Measurements from ENCODE around the gene TPCN2.

Gene TPCN2

GRCh38 chr11:69024509-69024908, 24.2 kb upstream of the TPCN2 start:
- no peaks in the 10 kb centered on the region for H3K36me3 ChIP-seq (ENCODE audit: control insufficient read depth, insufficient read depth, low read length)
- no peak overlapping the region for H3K27ac ChIP-seq (ENCODE audit: low read length)
- no peaks in the 10 kb centered on the region for H3K4me1 ChIP-seq (ENCODE audit: control insufficient read depth, insufficient read depth, low read length)
- H3K4me3 ChIP-seq (ENCODE audit: low read length): no peak overlapping the region
- no peaks in the 10 kb centered on the region for H3K27me3 ChIP-seq (ENCODE audit: control insufficient read depth, insufficient read depth, low read length)
- H3K9me3 ChIP-seq (ENCODE audit: control insufficient read depth, insufficient read depth, low read length): no peaks in the 10 kb centered on the region
- DNase-seq (ENCODE audit: low read depth, low spot score): no peak
- no CpG with 5 or more reads among the region's 6 CpGs for WGBS (ENCODE audit: insufficient coverage, insufficient read length)

GRCh38 chr11:69027704-69028372, 20.9 kb upstream of the TPCN2 start:
- Histone ChIP-seq H3K4me3 (ENCODE audit: low read length) (no peak overlapping the region), H3K9me3 (ENCODE audit: control insufficient read depth, insufficient read depth, low read length) (no peaks in the 10 kb centered on the region), H3K27ac (ENCODE audit: low read length) (no peak overlapping the region), H3K36me3 (ENCODE audit: control insufficient read depth, insufficient read depth, low read length) (no peaks in the 10 kb centered on the region), H3K4me1 (ENCODE audit: control insufficient read depth, insufficient read depth, low read length) (no peaks in the 10 kb centered on the region; the same call in 1 of the 2 replicates), H3K27me3 (ENCODE audit: control insufficient read depth, insufficient read depth, low read length) (no peaks in the 10 kb centered on the region)
- WGBS (ENCODE audit: insufficient coverage, insufficient read length): no CpG with 5 or more reads among the region's 9 CpGs
- DNase-seq (ENCODE audit: low read depth, low spot score): no peak

- H3K4me3 ChIP-seq (ENCODE audit: low read length): no peak overlapping the region
- H3K27me3 ChIP-seq (ENCODE audit: control insufficient read depth, insufficient read depth, low read length): no peaks in the 10 kb centered on the region
- DNase-seq (ENCODE audit: low read depth, low spot score): no peak
- no peak overlapping the region for H3K27ac ChIP-seq (ENCODE audit: low read length)
- 100% methylated on average over 1 of the region's 6 CpGs for WGBS (ENCODE audit: insufficient coverage, insufficient read length)
- no peaks in the 10 kb centered on the region for H3K9me3 ChIP-seq (ENCODE audit: control insufficient read depth, insufficient read depth, low read length)
- H3K4me1 ChIP-seq (ENCODE audit: control insufficient read depth, insufficient read depth, low read length): peaks cover 2% of the 10 kb centered on the region
- H3K36me3 ChIP-seq (ENCODE audit: control insufficient read depth, insufficient read depth, low read length): no peaks in the 10 kb centered on the region
Observed at GRCh38 chr11:69030301-69030700, 18.4 kb upstream of the TPCN2 start.

GRCh38 chr11:69032833-69033232, 15.9 kb upstream of the TPCN2 start:
- H3K36me3 ChIP-seq (ENCODE audit: control insufficient read depth, insufficient read depth, low read length): no peaks in the 10 kb centered on the region
- no CpG with 5 or more reads among the region's 7 CpGs for WGBS (ENCODE audit: insufficient coverage, insufficient read length)
- H3K9me3 ChIP-seq (ENCODE audit: control insufficient read depth, insufficient read depth, low read length): no peaks in the 10 kb centered on the region
- H3K27ac ChIP-seq (ENCODE audit: low read length): no peak overlapping the region
- DNase-seq (ENCODE audit: low read depth, low spot score): no peak
- peaks cover 2% of the 10 kb centered on the region for H3K4me1 ChIP-seq (ENCODE audit: control insufficient read depth, insufficient read depth, low read length)
- no peaks in the 10 kb centered on the region for H3K27me3 ChIP-seq (ENCODE audit: control insufficient read depth, insufficient read depth, low read length)
- no peak overlapping the region for H3K4me3 ChIP-seq (ENCODE audit: low read length)

- no peaks in the 10 kb centered on the region for H3K27me3 ChIP-seq (ENCODE audit: control insufficient read depth, insufficient read depth, low read length)
- H3K4me3 ChIP-seq (ENCODE audit: low read length): no peak overlapping the region
- peaks cover 2% of the 10 kb centered on the region for H3K4me1 ChIP-seq (ENCODE audit: control insufficient read depth, insufficient read depth, low read length)
- DNase-seq (ENCODE audit: low read depth, low spot score): no peak
- H3K27ac ChIP-seq (ENCODE audit: low read length): no peak overlapping the region
- no CpG with 5 or more reads among the region's 11 CpGs for WGBS (ENCODE audit: insufficient coverage, insufficient read length)
- no peaks in the 10 kb centered on the region for H3K36me3 ChIP-seq (ENCODE audit: control insufficient read depth, insufficient read depth, low read length)
- no peaks in the 10 kb centered on the region for H3K9me3 ChIP-seq (ENCODE audit: control insufficient read depth, insufficient read depth, low read length)
Observed at GRCh38 chr11:69033431-69033830, 15.3 kb upstream of the TPCN2 start.

GRCh38 chr11:69034123-69034867, 14.4 kb upstream of the TPCN2 start:
- Histone ChIP-seq H3K27me3 (ENCODE audit: control insufficient read depth, insufficient read depth, low read length) (no peaks in the 10 kb centered on the region), H3K4me1 (ENCODE audit: control insufficient read depth, insufficient read depth, low read length) (peaks cover 2% of the 10 kb centered on the region), H3K36me3 (ENCODE audit: control insufficient read depth, insufficient read depth, low read length) (no peaks in the 10 kb centered on the region), H3K9me3 (ENCODE audit: control insufficient read depth, insufficient read depth, low read length) (no peaks in the 10 kb centered on the region), H3K27ac (ENCODE audit: low read length) (no peak overlapping the region), H3K4me3 (ENCODE audit: low read length) (no peak overlapping the region)
- no peak for DNase-seq (ENCODE audit: low read depth, low spot score)
- WGBS (ENCODE audit: insufficient coverage, insufficient read length): no CpG with 5 or more reads among the region's 22 CpGs

GRCh38 chr11:69035150-69035945, 13.4 kb upstream of the TPCN2 start:
- no peak for DNase-seq (ENCODE audit: low read depth, low spot score)
- no CpG with 5 or more reads among the region's 21 CpGs for WGBS (ENCODE audit: insufficient coverage, insufficient read length)
- H3K27me3 ChIP-seq (ENCODE audit: control insufficient read depth, insufficient read depth, low read length): no peaks in the 10 kb centered on the region

GRCh38 chr11:69035946-69036340, 12.8 kb upstream of the TPCN2 start:
- no peaks in the 10 kb centered on the region for H3K36me3 ChIP-seq (ENCODE audit: control insufficient read depth, insufficient read depth, low read length)
- no peaks in the 10 kb centered on the region for H3K9me3 ChIP-seq (ENCODE audit: control insufficient read depth, insufficient read depth, low read length)
- peaks cover 4% of the 10 kb centered on the region for H3K4me1 ChIP-seq (ENCODE audit: control insufficient read depth, insufficient read depth, low read length)
- no peak overlapping the region for H3K27ac ChIP-seq (ENCODE audit: low read length)
- no CpG with 5 or more reads among the region's 11 CpGs for WGBS (ENCODE audit: insufficient coverage, insufficient read length)
- no peak overlapping the region for H3K4me3 ChIP-seq (ENCODE audit: low read length)
- no peak for DNase-seq (ENCODE audit: low read depth, low spot score)
- H3K27me3 ChIP-seq (ENCODE audit: control insufficient read depth, insufficient read depth, low read length): no peaks in the 10 kb centered on the region

More at GRCh38 chr11:69035150-69035945, 13.4 kb upstream of the TPCN2 start:
- Histone ChIP-seq H3K36me3 (ENCODE audit: control insufficient read depth, insufficient read depth, low read length) (no peaks in the 10 kb centered on the region), H3K9me3 (ENCODE audit: control insufficient read depth, insufficient read depth, low read length) (no peaks in the 10 kb centered on the region), H3K4me3 (ENCODE audit: low read length) (no peak overlapping the region), H3K27ac (ENCODE audit: low read length) (no peak overlapping the region), H3K4me1 (ENCODE audit: control insufficient read depth, insufficient read depth, low read length) (peaks cover 4% of the 10 kb centered on the region)

- H3K36me3 ChIP-seq (ENCODE audit: control insufficient read depth, insufficient read depth, low read length): no peaks in the 10 kb centered on the region
- H3K4me1 ChIP-seq (ENCODE audit: control insufficient read depth, insufficient read depth, low read length): peaks cover 4% of the 10 kb centered on the region
- H3K9me3 ChIP-seq (ENCODE audit: control insufficient read depth, insufficient read depth, low read length): no peaks in the 10 kb centered on the region
- no peaks in the 10 kb centered on the region for H3K27me3 ChIP-seq (ENCODE audit: control insufficient read depth, insufficient read depth, low read length)
- DNase-seq (ENCODE audit: low read depth, low spot score): no peak
- no peak overlapping the region for H3K4me3 ChIP-seq (ENCODE audit: low read length)
- H3K27ac ChIP-seq (ENCODE audit: low read length): no peak overlapping the region
- WGBS (ENCODE audit: insufficient coverage, insufficient read length): no CpG with 5 or more reads among the region's 18 CpGs
Observed at GRCh38 chr11:69037074-69037473, 11.7 kb upstream of the TPCN2 start.

GRCh38 chr11:69037544-69037943, 11.2 kb upstream of the TPCN2 start:
- H3K27ac ChIP-seq (ENCODE audit: low read length): no peak overlapping the region
- no peak overlapping the region for H3K4me3 ChIP-seq (ENCODE audit: low read length)
- no CpG with 5 or more reads among the region's 8 CpGs for WGBS (ENCODE audit: insufficient coverage, insufficient read length)
- H3K9me3 ChIP-seq (ENCODE audit: control insufficient read depth, insufficient read depth, low read length): no peaks in the 10 kb centered on the region
- H3K4me1 ChIP-seq (ENCODE audit: control insufficient read depth, insufficient read depth, low read length): peaks cover 4% of the 10 kb centered on the region
- DNase-seq (ENCODE audit: low read depth, low spot score): no peak
- H3K36me3 ChIP-seq (ENCODE audit: control insufficient read depth, insufficient read depth, low read length): no peaks in the 10 kb centered on the region
- no peaks in the 10 kb centered on the region for H3K27me3 ChIP-seq (ENCODE audit: control insufficient read depth, insufficient read depth, low read length)

Data from iPS DF 6.9 (cell line).